ENCODE measurements around the gene TUBA4B.

TUBA4B gene

DNA sequence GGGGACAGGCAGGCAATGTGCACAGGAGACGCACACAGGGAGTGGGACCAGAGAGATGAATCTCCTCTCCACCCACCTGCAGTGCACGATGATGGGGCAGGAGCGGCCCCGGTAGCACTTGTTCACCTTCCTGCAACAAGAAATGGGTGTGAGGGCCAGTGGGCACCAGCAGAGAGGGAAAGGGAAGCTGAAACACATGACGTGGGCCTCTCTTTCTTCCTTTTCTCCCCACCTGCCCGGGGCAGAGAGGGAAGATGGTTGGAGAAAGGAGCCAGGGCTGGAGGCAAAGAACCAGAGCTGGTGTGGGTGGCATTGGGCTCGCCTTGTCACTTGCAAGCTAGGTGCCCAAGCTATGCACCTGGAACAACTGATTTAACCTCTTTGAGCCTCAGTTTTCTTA is 38.4 kb downstream of the TUBA4B start:
- H3K27ac ChIP-seq, result no peak overlapping the region
- TF ChIP-seq ZFX (IDR thresholded peaks at IDR 0.05; ENCODE audit: borderline replicate concordance), result no peak
- TF ChIP-seq, protein P1, sequence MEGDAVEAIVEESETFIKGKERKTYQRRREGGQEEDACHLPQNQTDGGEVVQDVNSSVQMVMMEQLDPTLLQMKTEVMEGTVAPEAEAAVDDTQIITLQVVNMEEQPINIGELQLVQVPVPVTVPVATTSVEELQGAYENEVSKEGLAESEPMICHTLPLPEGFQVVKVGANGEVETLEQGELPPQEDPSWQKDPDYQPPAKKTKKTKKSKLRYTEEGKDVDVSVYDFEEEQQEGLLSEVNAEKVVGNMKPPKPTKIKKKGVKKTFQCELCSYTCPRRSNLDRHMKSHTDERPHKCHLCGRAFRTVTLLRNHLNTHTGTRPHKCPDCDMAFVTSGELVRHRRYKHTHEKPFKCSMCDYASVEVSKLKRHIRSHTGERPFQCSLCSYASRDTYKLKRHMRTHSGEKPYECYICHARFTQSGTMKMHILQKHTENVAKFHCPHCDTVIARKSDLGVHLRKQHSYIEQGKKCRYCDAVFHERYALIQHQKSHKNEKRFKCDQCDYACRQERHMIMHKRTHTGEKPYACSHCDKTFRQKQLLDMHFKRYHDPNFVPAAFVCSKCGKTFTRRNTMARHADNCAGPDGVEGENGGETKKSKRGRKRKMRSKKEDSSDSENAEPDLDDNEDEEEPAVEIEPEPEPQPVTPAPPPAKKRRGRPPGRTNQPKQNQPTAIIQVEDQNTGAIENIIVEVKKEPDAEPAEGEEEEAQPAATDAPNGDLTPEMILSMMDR (IDR thresholded peaks at IDR 0.05), result no peak

DNA sequence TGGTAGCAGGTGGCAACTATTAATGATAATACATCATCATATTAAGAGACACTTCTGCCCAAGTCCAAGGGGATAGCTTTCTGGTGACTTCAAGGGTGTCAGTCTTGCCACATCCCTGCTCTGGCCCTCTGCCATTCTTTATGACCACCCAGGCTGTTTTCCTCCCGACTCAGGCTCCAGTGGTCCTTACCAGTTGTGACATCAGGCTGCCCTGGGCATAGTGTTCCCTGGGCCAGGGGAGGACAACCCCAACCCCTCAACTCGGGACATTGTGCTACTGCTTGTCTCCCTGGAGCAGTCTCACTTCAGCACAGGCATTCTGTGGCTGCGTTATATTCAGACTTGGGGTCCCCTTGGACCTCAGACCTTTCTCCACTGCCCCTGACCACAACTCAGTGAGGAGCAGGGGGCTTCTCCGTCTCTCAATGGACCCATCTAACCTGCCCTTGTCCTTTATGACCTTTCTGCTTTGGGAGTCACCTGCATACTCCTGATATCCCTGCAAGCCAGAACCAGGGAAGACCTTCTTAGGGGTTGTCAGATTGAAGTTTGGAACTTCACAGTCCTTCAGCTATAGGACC is 39.0 kb downstream of the TUBA4B start:
- no peak for TF ChIP-seq ZFX (IDR thresholded peaks at IDR 0.05; ENCODE audit: borderline replicate concordance)
- TF ChIP-seq, protein P1 (IDR thresholded peaks at IDR 0.05), result no peak
- H3K27ac ChIP-seq, result no peak overlapping the region

DNA sequence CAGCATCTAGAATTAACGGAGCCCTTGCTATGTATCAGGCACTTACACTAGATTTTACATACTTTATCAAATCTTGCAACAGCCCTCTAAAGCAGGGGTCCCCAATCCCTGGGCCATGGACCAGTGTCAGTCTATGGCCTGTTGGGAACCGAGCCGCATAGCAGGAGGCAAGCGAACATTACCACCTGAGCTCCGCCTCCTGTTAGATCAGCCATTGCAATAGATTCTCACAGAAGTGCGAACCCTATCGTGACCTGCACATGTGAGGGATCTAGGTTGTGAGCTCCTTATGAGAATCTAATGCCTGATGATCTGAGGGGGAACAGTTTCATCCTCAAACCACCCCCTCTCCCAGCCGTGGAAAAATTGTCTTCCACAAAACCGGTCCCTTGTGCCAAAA is 39.6 kb downstream of the TUBA4B start:
- no peak for TF ChIP-seq ZFX (IDR thresholded peaks at IDR 0.05; ENCODE audit: borderline replicate concordance)
- TF ChIP-seq, protein P1 (IDR thresholded peaks at IDR 0.05), result no peak
- H3K27ac ChIP-seq, result no peak overlapping the region

DNA sequence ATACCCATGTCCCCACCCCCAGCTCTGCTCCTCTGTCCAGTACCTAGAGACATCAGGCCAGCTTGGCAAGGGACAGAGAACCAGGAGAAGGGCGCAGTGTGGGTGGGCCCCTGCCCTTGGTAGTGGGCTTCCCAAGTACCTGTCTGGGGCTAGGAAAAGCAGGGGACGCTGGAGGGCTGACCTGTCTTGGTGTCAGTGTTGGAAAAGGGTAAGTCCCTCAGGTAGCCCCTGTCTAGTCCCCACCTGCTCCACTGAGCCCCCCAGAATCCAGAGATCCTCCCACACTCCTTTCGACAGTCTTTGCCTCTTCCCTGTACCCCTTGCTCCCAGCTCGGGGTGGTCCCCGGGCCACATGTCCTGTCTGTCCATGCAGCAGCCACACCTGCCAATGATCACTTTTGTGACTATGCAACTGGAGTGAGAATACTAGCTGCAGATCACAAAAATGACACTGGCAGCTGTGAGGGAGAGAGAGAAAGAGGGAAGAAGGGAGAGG is 40.7 kb downstream of the TUBA4B start:
- no peak overlapping the region for H3K27ac ChIP-seq
- TF ChIP-seq, protein P1 (IDR thresholded peaks at IDR 0.05), result no peak
- TF ChIP-seq ZFX (IDR thresholded peaks at IDR 0.05; ENCODE audit: borderline replicate concordance), result no peak

DNA sequence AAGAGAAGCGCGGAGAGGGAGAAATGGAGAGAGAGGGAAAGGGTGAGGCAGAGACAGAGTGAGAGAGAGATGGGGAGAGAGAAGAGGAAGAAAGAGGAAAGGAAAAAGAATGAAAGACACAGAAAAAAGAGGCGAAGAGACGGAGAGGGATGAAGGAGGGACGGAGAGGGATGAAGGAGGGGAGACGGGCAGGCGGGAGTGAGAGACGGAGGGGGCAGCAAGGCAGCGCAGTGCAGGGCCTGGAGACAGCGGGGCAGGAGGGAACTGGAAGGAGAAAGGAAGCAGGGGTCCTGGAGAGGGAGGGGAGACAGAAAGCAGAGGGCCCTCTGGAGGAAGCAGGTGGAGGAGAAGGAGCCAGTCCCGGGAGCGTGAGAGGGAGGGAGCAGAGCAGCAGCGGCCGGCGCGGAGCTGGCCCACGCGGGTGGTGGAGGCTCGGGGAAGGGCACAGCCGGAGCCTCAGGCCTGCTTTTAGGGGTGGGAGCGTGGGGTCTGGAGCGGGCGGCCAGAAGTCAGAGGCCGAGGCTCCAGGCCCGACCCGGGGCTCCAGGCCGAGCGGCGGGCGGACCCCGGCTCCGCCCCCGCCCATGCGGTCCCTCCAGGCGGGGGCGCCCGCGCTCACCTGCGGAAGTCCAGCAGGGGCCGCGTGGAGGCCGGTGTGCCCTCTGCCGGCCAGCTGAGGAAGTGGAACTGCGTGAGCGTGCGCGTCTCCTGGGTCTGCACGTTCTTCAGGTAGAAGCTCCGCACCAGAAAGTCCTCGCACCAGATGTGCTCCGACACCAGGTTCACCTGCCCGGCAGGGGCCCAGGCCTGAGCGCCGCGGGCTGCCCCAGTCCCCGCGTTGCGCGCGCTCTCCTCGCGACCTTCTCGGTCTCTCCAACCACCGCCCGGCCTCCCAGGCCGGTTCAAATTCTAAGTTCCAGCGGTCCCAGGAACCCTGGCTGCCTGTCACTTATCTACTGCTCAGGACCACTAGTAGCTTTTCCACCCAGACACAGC is 41.6 kb downstream of the TUBA4B start:
- no peak overlapping the region for H3K27ac ChIP-seq
- TF ChIP-seq, protein P1 (IDR thresholded peaks at IDR 0.05), result peak; percentile 100
- no peak for TF ChIP-seq ZFX (IDR thresholded peaks at IDR 0.05; ENCODE audit: borderline replicate concordance)

DNA sequence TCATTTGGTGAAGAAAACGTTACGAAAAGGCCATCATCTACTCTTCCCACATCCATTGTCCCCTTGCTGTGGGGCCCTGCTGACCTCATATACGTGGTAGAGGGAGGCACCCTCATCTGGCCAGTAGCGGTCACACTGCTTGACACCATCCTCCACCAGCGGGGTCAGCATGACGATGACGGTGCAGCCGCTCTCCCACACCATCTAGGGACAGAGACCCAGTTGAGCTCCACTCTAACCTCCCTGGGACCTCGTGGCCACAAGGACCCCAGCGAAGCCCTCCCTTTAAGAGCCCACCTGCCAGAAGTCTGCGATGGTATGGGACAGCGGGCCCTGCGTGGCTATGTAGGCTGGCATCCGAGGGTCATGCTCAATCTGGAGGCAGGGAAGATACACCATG is 43.1 kb downstream of the TUBA4B start:
- H3K27ac ChIP-seq, result no peak overlapping the region
- TF ChIP-seq ZFX (IDR thresholded peaks at IDR 0.05; ENCODE audit: borderline replicate concordance), result no peak
- TF ChIP-seq, protein P1 (IDR thresholded peaks at IDR 0.05), result no peak

All from 22Rv1 (cell line).